ENCODE measurements around the gene TNRC6A.
"Not testable (repeated sequence)": the region's sequence is repeated elsewhere in the genome, so short reads cannot be mapped to it uniquely, and the experiment has no call there.

Gene TNRC6A

GRCh38 chr16:24761526-24761925 is 32.1 kb downstream of the TNRC6A start:
- FAIRE-seq, result no peak

GRCh38 chr16:24764916-24765315 is 35.5 kb downstream of the TNRC6A start:
- FAIRE-seq, result no peak

DNA sequence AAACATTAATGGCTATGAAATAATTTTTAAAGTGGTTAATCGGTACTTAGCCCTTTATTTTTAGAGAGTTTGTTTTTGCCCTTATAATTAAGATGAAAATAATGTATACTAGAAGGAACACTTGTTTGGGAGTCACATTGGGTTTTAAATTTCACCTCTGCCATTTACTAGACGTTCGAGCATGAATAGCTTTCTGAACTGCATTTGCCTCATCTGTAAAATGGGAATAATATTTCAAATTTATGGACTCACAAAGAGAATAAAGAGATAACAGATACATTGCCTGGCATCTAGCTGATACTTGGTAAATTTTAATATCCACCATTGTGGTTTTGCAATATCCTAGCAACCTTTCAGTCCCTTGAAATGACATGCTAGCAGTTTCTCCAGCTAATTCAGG is 36.6 kb downstream of the TNRC6A start:
- no peak for FAIRE-seq

- FAIRE-seq, result no peak
Measured at GRCh38 chr16:24769806-24770205, 40.4 kb downstream of the TNRC6A start.

GRCh38 chr16:24771132-24771778 is 41.8 kb downstream of the TNRC6A start:
- peak; percentile 82 for FAIRE-seq

- no peak for FAIRE-seq
Measured at GRCh38 chr16:24771779-24772157, 42.3 kb downstream of the TNRC6A start.

GRCh38 chr16:24773771-24774427 is 44.4 kb downstream of the TNRC6A start:
- no peak for FAIRE-seq

DNA sequence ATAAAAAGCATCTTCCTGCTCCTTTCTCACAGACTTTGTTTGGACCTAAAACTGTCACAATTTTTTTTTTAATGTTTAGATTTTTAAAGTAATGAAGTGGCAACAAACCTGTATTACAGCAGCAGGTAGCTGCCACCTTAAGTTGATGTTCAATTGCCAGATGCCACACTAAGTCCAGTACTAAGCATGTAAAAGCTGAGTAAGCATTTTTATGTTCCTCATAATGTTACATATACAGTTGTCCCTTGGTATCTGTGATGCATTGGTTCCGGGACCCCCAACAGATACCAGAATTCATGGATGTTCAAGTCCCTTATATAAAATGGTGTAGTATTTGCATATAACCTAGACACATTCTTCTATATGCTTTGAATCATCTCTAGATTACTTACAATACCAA is 45.1 kb downstream of the TNRC6A start:
- no peak for FAIRE-seq

DNA sequence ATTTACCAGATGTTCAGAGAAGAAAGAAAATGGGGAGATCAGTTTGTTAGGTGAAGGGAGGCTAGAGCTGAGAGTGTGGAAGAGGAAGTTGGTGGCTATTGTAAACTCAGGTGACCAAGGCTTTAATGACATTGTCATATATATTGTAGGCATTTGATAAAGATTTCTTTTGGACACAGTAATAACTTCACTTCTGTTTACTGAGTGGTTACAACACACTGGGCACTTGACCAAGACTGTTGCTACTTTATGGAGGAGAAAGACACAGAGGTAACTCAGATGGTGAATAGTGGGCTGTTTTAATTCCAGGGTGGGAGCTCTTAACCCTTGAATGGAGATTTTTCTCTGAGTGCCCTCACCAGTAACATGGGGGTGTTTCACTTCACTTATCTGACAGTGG is 46.0 kb downstream of the TNRC6A start:
- no peak for FAIRE-seq

- no peak for FAIRE-seq
Measured at GRCh38 chr16:24776501-24777220, 47.2 kb downstream of the TNRC6A start.

GRCh38 chr16:24778671-24779070 is 49.2 kb downstream of the TNRC6A start:
- FAIRE-seq, result no peak

- no peak for FAIRE-seq
Measured at GRCh38 chr16:24781256-24781655, 51.8 kb downstream of the TNRC6A start.

GRCh38 chr16:24784121-24784520 is 54.7 kb downstream of the TNRC6A start:
- no peak for FAIRE-seq

- FAIRE-seq, result no peak
Measured at GRCh38 chr16:24789881-24790280, 60.4 kb downstream of the TNRC6A start.

DNA sequence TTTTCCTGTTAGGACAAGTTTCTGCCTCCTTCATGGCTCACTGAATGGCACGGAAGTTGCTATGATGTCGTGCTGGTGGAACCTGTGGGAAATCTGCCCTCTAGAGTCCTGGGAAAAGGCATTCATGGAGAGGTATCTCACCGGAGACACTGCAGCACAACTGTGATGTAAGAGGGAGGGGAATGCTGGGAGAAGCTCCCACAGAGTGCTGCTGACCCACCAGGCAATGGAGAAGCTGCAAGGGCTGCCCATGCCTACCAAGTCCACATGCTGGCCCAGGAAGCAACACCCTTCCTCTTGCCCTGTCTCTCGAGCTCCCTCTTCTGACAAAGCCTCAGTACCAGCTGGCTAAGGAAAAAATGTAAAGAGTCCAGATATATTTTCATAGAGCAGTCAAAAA is 71.1 kb downstream of the TNRC6A start:
- FAIRE-seq, result no peak

DNA sequence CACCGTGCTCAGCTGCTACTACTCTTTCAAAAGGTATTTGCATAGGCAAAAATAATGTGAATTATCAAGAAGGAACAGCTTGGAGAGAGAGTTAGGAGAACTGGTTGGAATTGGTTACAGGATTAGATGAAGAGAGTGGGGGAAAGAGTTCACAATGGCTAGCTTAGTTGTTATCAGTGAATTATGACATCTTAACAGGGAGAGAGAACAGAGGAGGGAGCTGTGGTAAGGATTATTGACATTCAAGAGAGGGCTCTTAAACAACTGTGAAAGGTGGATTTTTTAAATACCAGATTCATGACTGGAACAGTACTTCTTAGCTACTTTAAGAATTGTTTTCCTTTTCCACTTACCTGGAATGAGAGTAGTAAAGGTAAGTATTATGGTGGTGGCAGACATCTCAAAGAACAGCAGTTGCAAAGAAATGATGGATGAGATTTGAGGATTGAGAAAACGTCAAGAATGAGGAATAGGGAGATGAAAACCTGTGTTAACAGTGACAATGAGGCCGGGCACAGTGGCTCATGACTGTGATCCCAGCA is 72.4 kb downstream of the TNRC6A start:
- no peak for FAIRE-seq

- FAIRE-seq, result no peak
Measured at GRCh38 chr16:24805484-24805883, 76.0 kb downstream of the TNRC6A start.

DNA sequence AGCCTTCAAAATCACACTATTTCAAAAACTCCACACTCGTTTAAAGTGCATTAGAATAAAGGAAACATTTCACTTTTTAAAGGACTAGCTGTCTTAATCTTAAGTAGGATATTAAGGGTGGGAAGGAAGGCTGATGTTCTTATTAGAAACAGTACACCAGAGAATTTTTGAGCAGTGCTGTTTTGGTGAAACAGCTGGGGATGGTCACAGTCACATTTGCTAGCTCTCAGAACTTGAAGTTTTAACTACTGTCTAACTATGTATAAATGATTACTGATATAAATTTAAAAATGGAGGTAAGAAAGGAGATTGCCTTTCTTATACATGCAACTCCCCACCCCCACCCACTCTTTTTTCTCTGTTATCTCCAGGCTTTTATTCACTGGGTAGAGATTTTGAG is 77.8 kb downstream of the TNRC6A start:
- FAIRE-seq, result no peak

GRCh38 chr16:24810951-24811843 is 81.7 kb downstream of the TNRC6A start:
- FAIRE-seq, result no peak

- FAIRE-seq, result not testable (repeated sequence)
Measured at GRCh38 chr16:24812813-24813212, 83.4 kb downstream of the TNRC6A start.

DNA sequence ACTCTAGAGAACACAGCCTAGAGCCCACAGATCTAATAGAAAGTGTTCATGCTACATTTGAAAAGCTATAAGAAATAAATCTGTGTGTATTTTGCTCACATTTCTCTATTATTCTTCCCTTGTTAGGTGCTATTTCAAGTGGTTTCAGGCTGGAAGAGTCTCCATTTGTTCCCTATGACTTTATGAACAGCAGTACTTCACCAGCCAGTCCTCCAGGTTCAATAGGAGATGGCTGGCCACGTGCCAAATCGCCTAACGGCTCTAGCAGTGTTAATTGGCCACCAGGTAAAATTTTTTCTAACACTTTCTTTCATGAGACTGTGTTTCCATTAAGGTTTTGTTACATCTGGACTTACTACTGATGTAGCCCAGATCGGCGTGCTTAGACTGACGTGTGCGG is 85.6 kb downstream of the TNRC6A start:
- no peak for FAIRE-seq

DNA sequence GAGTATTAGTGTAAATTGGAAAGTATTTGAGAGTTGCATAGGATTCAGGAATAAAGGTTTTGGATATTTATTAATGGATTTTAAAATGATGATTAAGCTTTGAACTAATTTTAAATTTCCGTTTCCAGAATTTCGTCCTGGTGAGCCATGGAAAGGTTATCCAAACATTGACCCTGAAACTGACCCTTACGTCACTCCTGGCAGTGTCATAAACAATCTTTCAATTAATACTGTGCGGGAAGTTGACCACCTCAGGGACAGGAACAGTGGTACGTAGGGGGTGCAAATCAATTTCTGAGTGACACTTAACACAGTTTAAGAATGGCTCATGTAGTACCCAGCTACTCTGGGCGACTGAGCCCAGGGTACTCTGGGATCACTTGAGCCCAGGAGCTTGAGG is 87.2 kb downstream of the TNRC6A start:
- no peak for FAIRE-seq

Measured in colon (tissue), 2 donors.